ENCODE data around the gene MUL1.

MUL1 gene

DNA sequence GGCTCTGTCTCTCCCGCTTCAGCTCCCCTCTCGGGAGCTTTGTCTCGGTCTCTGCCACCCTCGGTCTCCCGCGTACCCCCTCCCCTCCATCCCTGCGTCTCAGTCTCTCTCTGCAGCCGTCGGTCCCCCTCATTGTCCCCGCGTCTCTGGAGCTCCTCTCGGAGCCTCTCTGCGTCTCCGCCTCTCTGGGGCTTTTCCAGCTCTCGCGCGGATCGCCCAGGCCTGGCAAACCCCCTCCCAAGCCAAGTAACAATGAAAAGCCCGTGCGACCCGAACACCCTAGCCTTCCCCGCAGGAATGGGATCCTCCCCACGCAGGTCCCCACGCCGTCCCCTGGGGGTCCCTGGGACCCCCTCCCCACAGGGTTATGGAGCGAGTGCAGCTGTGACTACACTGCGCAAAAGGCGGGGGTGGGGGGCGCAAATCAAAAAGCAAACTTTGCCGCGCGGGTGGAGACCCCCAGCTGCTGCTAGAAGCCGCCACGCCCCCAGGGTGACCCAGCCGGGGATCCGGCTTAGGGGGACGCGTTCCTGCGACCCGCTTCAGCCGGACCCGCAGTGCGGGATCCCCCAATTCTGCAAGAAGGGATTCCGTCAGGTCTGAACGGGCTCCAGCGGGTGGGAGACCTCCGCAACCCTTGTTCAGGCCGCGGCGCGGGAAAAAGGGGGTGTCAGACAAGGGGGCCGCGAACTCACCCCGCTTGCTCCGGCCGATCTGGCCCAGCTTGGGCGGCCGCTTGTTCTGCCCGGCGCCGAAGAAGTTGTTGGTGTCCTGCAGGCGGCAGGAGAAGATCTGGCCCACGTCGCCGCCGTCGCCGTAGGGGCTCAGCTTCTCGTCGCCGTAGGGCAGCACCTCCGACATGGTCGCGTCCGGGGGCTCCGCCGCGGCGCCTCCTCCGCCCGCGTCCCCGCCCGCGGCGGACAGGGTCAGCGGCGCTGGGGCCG lies 23.2 kb downstream of the MUL1 start:
- FAIRE-seq: no peak

- FAIRE-seq: no peak
These were observed 24.0 kb downstream of the MUL1 start for GRCh38 chr1:20483833-20484518.

DNA sequence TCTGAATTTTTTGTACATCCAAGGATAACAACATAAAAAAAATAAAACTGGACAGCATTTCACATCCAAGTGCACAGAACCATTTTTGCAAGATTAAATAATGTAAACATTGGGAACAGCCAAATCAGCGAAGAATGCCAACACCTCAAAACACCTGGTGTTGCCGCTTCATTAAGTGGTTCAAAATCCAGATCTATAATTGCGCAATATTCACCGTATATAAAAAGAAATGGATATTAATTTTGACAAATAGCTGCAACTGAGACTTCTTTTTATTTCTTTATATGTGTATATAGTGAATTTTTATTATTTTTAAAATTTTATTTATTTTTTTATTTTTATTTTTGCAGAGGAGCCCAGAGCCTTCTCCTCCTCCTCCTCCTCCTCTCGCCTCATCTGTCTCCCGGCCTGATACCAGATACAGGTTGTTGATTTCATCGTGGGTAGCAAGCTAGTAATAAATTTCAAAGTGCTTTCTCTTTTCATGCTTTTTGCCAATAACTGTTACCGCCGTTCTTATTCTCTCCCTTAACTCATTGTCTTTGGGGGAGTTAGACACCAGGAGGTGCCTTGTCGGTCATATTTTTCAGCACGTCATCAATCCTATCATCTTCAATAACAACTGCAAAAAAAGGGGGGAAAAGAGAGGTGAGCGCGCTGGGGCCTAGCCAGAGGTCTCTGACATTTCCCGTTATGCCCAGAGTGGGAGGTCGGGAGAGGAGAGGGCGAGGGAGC lies 24.7 kb downstream of the MUL1 start:
- no peak for FAIRE-seq

DNA sequence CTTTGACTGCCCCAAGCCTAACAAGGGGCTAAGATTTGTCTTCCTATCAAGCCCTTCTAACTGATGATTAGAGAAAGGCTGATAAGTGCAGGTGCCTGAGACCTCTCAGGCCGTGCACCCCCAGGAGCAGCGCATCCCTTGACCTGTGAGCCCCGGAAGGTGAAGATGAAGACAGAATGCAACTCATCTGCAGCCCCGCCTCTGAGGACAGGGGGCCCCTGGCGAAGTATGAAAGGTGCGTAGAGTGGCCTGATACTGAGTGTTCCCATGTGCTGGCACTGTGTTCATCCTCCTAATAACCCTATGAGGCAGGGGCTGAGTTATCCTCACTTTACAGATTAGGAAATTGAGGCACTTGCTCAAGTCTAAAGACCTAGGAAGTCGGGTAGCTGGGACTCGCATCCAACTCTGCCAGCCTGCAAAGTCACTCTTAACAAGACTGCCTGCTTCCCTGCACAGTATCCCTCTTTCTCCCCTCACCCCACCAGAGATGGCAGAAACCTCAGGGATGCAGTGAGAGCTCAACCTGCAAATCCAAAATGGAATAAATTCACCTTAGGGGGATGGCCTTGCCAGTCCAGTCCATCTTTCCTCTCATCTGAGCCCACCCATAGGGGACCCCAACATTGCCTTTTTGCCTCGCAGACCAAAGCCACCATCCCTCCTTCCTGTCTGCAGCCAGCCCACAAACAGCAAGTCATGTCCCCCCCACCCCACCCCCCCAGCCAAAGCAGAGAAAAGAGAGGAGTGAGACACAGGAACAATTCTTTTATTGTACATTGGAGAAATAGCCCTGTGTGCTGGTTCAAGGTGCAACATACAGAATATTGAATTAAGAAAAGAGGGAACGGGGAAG lies 26.1 kb downstream of the MUL1 start:
- FAIRE-seq: no peak

DNA sequence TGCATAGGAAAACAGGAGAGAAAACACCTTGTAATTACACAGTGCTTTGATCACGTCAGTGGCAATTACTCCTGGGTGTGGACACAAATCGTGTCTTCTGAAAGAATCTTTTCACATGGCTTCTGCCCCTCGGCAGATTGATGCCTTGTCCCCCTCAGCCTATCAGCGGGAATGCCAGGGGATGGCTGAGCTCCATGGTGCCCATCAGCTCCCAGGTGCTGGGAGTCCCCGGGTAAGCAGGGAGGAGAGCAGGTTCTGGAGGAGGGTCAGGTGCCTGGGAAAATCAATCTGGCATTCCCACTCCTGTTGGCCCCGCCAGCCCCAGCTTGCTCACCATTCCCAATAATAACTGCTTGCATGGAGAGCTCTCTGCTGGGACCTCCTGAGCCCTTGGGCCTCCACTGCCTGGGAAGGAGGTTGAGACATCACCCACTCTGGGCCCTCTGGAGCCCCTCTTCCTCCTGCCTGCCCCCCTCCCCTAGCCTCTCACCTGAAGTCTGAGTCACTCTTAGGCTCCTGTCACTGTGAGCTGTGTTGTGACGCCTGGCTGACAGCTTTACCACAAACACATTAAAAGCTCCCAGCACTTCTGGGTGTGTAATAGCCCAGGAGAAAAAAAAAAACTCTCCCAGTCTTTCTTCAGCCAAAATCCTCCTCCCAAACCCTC lies 26.9 kb downstream of the MUL1 start:
- no peak for FAIRE-seq

DNA sequence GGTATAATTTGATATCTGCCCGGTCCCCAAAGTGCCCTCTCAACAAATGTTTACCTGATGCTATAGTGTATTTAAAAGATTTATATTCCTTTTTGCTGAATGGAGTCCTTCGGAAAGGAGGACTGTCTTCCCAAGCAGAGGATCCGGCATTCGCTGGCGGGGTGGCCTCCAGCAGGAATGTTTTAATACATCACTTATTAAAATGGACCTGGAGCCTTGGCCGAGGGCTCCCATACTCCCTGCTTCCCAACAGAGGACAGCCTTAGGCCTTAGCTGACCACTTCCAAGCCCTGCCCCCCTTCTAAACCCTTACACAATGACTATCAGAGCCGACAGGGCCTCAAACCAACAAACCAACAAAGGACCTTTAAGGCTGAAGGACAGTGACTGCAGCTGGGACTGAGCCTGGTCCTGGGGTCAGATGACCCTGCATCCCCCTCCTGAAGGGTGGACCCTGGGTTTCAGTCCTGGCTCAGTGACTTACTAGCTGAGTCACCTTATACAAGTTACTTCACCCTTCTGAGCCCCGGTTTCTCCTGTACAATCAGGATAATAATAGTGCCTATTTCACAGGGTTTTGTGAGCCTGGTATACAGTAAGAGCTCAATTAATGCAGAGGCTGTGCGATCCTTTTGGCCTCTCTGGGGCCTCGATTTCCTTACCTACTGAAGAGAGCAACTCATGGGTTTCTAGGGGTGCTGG lies 27.6 kb downstream of the MUL1 start:
- no peak for FAIRE-seq

DNA sequence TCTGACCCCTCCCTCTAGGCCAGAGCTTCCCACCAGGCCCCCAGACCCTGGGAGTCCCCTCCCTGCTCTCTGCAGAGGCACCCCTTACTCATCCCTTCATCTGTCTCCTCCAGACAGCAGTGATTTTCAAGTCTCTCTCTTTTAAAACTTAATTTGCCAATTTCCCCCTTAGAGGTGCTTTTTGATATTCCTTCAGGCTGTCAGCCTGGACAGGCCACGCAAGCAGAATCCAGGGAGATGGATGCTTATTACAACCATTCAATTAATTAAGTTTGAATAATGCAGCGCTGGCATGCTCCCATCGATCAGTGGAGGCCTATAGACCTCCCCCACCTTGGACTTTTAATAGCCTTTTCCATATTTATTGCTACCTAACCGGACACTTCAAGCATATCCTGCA lies 28.1 kb downstream of the MUL1 start:
- FAIRE-seq: no peak

DNA sequence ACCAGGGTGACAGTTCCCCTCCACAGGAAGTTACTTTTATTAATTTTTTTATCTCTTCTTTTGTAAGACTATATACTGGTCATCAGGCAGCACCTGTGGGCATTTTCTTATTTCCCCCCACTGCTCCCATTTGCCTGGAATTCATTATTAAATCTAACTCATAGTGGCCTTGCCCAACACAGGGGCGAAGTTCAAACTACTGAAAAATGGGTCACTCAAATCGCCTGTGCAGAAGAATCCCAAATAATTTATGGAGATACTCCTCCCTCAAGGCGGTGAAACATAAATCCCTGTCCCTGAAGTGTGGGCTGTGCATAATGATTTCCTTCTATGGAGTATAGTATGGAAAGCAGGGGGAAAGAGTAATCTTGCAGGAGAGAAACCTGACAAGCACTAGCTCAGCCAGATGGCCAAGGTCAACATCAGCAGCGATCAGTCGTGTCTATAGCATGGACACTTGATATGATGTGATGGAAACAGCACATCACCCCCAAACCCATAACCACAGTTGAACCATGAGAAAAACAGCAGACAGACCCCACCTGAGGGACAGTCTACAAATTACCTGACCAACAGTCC lies 29.8 kb downstream of the MUL1 start:
- no peak for FAIRE-seq

GRCh38 chr1:20477348-20478056 lies 30.4 kb downstream of the MUL1 start:
- FAIRE-seq: no peak

DNA sequence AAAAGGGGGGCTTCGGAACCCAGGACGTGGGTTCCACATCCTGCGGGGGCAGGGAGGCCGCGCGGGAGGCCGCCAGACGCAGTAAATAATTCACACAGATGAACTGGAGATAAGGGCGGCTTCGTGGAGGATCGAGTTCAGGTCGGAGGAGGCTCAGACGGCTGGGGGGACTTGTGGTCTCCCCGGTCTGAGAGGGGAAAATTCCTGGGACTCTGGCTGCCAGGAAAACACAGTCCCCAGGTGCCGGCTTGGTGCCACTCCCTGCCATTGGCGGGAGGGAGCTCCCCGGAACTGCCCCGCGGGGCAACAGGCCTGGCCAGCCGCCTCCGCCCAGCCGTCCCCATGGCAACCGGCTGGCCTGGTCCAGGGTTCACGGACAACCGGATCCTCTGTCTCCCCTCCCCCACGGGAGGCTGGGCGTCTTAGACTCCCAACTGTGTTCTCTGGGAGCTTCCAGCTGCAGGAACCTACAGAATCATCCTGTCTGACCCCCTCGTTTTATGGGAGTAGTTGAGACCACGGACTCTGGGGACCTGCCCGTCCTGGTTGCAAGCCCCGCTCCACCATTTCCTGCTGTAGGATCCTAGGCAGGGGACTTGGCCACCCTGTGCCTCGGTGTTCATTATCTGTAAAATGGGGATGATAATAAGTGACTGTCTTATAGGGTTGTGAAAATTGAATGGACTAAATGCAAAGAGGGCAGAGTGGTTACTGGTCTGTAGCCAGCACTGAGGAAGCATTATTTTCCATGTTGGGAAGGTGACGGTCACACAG lies 31.5 kb downstream of the MUL1 start:
- no peak for FAIRE-seq

- no peak for FAIRE-seq
These were observed 33.0 kb downstream of the MUL1 start for GRCh38 chr1:20474996-20475395.

- FAIRE-seq: no peak
These were observed 33.5 kb downstream of the MUL1 start for GRCh38 chr1:20474333-20474975.

DNA sequence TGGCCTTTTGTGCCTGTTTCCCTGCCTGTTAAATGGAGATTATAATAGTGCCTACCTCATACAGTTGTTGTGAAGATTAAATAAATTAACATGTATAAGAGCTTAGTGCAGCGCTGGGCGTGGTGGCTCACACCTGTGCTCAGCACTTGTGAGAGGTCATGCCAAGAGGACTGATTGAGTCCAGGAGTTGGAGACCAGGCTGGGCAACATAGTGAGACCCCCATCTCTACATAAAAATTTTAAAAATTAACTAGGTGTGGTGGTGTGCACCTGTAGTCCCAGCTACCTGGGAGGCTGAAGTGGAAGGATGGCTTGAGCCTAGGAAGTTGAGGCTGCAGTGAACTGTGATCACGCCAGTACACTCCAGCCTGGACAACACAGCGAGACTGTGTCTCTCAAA lies 34.1 kb downstream of the MUL1 start:
- FAIRE-seq: no peak

DNA sequence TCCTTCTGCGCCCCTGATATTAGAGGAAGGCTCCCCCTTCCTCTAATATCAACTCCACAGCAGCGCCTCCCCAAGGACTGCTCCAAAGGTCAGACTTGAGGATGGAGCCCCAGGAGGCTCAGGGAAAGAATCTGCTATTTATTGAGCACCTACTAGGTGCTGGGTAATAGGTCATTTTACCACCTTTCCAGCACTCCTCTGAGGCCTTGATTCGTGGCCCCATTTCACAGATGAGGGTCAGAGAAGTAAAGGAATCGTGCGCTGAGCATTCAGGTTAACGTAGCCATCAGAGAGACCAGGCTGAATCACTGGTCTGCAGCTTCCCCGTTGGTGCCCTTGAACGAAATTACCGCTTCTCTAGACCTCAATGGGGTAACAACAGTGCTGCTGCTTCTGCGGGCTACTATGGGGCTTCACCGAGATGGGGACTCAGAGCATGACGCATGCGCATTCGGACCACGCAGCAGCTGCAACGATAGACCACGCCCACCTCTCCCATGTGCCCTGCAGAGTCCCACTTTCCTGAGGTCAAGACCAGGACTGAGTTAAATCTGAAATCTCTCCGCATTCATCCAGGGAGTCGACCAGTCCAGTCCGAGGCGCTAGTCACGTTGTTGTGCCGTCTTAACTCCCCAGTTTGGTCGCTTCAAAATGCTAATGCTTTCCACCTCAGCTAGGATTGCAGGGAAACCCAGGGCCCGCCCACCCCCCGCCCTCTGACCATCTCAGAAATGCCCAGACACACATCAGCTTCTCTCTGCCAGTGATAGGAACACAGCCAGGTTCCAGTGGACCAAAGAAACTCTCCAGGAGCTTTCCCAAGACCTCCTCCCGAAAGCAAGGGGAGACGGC lies 34.9 kb downstream of the MUL1 start:
- no peak for FAIRE-seq

GRCh38 chr1:20472121-20472520 lies 35.8 kb downstream of the MUL1 start:
- FAIRE-seq: no peak

- no peak for FAIRE-seq
These were observed 37.8 kb downstream of the MUL1 start for GRCh38 chr1:20470194-20470593.

- FAIRE-seq: no peak
These were observed 38.4 kb downstream of the MUL1 start for GRCh38 chr1:20469406-20470076.
